Measurements from ENCODE around the gene SLC24A2. TPM values are rescaled to one million over a fixed set of nuclear protein-coding genes. Genes with fewer than 3 reads are reported as not detected.

Gene SLC24A2
- not detected in 2 replicates for total RNA-seq

DNA sequence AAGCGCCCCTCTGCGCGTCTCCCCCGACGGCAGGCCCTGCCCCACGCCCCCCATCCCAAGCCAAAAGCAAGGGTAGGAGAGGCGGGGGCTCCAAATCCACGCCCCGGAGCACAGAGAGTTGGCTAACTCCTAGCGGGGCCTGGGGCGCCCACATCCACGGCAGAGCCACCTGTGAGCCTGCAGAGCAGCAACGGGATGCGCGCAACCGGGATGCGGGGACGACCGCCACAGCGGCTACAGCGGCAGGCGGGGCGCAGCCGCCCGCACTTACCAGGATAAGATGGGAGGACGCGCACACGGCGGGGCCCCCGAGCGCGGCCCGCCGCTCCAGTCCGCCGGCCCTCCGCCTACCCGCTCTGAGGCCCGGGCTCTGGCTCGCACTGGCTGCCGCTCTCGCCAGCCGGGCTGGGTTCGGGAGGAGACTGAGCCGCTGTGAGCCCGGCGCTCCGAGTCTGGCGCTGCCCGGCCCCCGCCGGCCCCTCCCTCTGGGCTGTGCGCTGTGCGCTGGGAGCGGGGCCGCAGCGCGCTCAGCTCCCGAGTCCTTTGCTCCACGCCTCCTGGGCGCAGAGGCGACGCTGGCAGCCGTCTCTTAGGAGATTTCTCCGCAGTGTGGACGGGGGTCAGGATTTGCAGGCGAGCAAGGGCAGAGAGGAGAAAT lies at the start of gene SLC24A2:
Gene SLC24A2 (minus strand): TSS at position 424 of the 658 bp plus-strand sequence.

